Activated gamma-delta T cell treated with anti-CD3 and anti-CD28 coated beads, Interleukin-2, amount 50 U/mL, for 16 hours (primary cell): ENCODE data around the gene SUPT3H.
"Not testable (repeated sequence)": the region's sequence is repeated elsewhere in the genome, so short reads cannot be mapped to it uniquely, and the experiment has no call there.

Experiments used
- DNase-seq: peaks from one replicate; pipeline ENCODE4 v3.0.0-alpha.2; 2020; ENCODE audit warnings: low read depth

Gene SUPT3H

DNA sequence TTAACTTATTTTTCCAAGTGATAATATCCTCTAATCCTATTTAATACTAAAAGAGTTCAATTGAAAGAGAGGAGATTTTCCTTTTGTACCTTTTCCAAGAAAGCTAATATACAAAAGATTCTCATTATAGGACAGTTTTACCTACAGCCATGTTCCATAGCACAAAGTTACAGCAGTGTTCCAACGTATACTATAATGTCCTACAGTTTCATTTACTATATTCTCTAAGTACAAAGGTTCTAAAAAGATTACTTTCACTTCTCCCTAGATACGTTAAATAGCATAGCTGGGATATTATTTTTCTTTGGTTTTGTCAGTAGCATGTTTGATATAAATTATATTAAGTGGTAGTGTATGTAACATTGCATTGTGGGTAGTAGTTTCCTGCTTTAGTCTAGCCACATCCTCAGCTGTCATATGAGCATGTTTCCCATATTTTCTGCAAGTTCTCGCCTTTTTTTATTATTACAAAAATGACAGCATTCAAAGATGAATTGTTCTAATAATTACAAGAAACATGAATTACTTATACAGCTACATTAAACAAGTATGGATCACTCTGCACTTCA is 54.0 kb downstream of the SUPT3H start:
- no peak for DNase-seq

DNA sequence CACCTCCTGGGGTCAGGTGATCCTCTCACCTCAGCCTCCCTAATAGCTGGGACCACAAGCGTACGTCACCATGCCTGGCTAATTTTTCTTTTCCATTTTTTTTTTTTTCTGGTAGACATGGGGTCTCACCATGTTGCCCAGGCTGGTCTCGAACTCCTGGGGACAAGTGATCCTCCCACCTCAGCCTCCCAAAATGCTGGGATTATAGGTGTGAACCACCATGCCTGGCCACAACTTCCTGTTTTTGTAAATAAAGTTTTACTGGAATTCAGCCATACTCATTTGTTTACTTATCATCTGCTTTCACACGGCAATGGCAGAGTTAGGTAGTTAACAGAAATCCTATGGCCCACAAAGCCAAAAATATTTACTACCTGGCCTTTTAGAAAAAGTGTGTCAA is 57.4 kb downstream of the SUPT3H start:
- DNase-seq, result no peak

DNA sequence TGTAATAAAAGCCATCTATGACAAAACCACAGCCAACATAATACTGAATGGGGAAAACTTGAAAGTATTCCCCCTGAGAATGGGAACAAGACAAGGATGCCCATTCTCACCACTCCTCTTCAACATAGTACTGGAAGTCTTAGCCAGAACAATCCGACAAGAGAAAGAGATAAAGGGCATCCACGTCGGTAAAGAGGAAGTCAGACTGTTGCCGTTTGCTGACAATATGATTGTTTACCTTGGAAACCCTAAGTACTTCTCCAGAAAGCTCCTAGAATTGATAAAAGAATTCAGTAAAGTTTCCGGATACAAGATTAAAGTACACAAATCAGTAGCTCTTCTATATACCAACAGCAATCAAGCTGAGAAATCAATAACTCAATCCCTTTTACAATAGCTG is 63.6 kb downstream of the SUPT3H start:
- no peak for DNase-seq

DNA sequence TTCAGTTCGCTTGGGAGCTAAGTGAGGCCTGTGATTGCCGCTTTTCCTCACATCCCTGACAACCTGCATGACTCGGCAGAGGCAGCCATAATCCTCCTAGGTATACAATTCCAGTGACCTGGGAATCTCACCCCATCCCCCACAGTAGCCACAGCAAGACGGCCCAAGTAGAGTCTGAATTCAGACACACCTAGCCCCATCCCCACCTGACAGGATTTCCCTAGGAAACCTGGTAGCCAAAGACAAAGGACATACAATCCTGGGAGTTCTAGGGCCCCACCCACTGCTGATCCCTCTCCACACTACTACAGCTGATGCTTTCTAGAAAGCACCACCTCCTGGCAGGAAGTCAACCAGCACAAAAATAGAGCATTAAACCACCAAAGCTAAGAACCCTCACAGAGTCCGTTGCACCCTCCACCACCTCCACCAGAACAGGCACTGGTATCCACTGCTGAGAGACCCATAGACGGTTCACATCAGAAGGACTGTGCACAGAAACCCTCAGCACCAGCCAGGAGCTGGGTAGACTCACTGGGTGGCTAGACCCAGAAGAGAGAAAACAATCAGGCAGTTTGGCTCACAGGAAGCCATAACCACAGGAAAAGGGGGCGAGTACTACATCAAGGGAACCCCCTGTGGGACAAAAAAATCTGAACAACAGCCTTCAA is 67.5 kb downstream of the SUPT3H start:
- DNase-seq, result no peak

DNA sequence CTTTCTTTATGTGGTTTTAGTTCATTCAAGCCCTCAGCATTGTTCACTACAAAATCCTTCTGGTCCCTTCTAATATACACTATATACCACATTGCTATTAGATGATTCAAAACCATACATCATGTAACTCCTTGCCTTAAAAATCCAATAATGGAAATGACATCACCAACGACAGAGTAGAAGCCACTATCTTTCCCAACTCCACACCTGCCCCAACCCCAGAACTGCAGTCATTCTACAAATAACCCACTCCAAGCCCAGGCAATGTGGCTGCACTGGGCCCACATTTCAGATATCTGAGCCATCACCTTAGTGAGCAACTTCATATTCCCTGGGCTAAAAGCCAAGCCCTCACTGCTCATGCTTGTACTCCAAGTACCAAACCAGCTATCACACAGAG is 72.2 kb downstream of the SUPT3H start:
- no peak for DNase-seq

DNA sequence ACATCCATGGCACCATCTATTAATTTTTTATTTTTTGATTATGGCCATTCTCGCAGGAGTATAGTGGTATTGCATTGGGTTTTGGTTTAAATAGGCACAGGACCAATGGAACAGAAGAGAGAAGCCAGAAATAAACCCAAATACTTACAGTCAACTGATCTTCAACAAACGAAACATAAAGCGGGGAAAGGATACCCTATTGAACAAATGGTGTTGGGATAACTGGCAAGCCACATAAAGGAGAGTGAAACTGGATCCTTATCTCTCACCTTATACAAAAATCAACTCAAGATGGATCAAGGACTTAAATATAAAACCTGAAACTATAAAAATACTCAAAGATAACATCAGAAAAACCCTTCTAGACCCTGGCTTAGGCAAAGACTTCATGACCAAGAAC is 74.9 kb downstream of the SUPT3H start:
- DNase-seq, result no peak

DNA sequence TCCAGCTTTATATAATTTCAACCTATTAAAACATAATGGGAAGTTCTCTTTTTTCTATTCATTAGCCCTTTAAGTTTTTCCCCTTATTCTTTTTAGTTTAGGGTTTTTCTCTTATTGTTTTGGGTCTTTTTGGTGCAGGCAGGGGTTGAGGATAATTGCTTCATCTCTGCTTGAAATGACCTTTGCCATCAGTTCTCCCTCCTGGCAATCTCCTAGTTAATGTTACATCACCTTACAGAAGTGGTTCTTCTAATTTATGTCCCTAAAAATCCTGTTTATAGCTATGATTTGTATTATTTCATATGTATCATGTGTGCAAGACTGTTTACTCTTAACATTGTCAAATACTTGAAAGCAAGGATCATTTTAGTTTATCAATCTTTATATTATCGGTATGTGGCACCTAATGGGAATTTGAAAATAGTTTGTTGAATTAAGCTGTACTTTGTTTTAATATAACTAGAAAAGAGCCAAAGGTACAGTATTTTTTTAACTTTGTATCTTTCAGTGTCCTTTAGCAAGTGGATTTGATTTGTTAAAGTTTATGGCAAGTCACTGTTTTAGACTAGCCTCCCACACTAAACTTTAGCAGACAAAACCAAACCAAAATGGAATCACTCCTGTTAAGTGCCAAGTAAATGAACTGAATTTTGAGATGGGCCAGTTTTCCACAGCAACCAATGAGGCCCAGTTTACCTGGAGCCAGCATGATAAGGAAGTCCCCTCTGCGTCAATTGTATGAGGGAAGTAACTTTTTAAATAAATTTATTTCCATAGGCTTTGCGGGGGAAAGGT is 76.2 kb downstream of the SUPT3H start:
- DNase-seq, result no peak

DNA sequence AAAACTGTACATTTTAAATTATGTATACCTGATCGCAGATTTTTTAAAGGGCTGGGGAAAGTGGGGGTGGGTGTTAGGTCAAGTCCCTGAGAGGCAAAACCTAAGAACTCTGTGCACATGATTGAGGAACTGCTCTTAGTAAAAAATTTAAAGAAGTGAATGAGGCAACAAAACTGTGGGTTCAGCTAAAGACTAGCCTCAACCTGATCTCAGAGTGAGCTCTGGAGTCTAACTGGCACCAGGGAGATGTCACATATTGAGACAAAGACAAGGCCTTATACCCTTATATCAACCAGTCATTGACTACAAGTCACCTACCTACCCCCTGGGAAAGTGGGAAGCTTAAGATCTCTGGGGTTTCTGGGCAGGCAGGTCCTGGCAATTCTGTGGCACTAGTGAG is 77.0 kb downstream of the SUPT3H start:
- DNase-seq, result no peak

DNA sequence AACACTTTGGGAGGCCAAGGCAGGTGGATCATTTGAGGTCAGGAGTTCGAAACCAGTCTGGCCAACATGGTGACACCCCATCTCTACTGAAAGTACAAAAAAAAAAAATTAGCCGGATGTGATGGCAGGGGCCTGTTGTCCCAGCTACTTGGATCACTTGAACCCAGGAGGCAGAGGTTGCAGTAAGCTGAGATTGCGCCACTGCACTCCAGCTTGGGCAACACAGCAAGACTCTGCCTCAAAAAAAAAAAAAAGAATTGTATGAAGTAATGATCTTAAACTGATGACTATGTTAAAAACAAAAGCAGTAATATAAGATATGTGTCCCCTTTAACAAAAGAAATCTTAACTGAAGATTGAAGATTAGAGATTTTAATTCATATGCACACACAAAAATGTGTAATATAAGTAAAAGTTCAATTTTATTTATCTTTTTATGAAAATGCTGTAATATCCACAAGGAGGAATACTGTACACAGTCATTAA is 78.6 kb downstream of the SUPT3H start:
- no peak for DNase-seq

DNA sequence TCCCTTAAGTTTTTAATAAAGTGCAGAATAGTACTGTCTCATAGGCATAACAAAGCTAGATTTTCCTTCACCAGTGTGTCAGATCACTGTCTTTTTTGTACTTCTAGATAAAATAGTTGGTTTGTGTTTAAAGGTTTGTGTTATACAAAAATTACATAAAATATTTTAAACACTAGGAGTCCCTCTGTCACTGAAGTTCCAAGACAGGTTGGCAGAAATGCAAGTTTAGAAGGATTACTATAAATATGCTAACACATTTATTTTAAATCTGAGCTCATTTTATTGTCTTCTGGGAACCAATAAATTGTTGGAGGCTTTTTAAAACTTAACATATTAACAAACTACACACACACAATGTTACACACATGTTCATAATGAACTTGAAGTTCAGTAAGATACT is 80.4 kb downstream of the SUPT3H start:
- no peak for DNase-seq

DNA sequence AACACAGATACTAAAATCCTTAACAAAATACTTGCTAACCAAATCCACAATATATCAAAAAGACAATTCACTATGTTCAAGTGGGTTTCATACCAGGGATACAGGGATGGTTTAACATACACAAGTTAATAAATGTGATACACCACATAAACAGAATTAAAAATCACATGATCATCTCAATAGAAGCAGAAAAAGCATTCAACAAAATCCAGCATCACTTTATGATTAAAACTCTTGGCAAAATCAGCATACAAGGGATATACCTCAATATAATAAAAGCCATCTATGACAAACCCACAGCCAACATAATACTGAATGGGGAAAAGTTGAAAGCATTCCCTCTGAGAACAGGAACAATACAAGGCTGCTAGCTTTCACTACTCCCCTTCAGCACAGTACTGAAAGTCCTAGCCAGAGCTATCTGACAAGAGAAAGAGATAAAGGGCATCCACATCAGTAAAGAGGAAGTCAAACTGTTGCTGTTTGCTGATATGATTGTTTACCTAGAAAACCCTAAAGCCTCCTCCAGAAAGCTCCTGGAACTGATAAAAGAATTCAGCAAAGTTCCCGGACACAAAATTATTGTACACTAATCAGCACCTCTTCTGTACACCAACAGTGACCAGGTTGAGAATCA is 83.6 kb downstream of the SUPT3H start:
- not testable (repeated sequence) for DNase-seq

DNA sequence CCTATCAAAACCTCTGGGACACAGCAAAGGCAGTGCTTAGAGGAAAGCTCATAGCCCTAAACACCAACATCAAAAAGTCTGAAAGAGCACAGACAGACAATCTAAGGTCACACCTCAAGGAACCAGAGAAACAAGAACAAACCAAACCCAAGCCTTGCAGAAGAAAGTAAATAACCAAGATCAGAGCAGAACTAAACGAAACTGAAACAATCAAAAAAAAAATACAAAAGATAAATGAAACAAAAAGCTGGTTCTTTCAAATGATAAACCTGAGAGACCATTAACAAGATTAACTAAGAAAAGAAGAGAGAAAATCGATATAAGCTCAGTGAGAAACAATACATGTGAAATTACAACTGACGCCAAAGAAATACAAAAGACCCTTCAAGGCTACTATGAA is 84.4 kb downstream of the SUPT3H start:
- no peak for DNase-seq

DNA sequence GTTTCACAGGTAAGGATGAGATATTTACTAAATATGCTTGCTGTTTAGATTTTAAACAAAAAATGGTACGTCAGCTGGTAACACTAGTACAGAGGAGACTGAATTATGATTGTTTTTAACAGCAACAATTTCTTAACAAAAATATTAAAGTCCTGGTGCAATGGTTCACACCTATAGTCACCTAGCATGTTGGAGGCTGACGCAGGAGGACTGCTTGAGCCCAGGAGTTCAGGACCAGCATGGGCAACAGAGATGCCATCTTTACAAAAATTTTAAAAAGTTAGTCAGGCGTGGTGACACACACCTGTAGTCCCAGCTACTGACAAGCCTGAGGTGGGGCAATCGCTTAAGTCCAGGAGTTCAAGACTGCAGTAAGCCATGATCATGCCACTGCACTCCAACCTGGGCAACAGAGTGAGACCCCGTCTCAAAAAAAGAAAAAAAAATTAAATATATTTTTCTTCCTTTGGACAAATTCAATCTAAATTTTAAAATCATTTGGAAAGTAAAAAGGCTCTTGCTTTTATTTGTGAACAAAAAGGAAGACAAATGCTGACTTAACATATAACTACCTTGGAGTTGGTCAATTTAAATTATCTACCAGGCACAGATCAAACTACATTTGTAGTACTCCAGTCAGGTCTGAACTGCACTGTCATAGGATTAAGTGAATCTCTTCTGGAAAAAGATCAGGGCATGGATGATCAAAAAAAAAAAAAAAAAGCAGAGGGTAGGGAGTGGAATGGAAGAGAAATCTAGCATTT is 87.8 kb downstream of the SUPT3H start:
- no peak for DNase-seq

DNA sequence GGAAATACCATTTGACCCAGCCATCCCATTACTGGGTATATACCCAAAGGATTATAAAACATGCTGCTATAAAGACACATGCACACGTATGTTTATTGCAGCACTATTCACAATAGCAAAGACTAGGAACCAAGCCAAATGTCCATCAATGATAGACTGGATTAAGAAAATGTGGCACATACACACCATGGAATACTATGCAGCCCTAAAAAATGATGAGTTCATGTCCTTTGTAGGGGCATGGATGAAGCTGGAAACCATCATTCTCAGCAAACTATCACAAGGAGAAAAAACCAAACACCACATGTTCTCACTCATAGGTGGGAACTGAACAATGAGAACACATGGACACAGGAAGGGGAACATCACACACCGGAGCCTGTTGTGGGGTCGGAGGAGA is 91.0 kb downstream of the SUPT3H start:
- not testable (repeated sequence) for DNase-seq

DNA sequence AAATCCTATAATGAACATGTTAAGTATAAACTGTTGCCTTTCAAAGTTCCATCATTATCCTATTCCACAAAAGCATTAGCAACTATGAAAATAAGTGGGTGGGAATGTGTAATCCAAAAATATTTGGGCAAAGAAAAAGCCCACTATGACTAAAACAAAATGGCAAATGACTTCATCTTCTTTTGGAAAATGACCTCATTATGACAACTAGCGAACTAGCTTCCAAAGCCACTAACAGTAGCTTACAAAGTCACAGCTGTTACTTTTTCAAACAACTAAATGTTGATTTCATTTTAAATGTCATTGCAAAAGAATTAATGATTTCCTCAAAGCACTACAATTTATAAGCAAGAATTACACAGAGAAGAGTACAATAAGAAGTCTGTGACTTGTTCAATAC is 99.4 kb downstream of the SUPT3H start:
- no peak for DNase-seq

DNA sequence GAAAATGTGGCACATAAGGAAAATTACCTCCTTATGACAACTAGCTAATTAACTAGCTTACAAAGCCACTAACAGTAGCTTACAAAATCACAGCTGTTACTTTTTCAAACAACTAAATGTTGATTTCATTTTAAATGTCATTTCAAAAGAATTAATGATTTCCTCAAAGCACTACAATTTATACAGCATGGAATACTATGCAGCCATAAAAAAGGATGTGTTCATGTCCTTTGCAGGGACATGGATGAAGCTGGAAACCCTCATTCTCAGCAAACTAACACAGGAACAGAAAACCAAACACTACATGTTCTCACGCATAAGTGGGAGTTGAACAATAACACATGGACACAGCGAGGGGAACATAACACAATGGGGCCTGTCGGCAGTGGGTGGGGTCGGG is 100.0 kb downstream of the SUPT3H start:
- not testable (repeated sequence) for DNase-seq

DNA sequence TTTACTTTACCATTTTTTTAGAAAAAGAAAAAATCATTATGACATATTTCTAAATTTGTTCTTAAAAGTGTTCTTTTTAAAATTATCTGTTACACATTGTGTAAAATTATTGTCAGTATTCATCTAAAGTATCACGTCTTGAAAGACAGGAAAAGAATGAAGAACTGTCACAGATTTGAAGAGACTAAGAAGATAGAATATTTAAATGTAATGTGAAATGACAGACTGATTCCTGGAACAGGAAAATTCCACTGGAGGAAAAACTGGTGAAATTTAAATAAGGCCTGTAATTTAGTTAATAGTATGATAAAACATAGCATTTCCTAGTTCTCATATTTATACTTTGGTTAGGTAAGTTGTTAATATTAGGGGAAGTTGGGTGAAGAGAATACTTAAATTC is 102.4 kb downstream of the SUPT3H start:
- DNase-seq, result no peak

DNA sequence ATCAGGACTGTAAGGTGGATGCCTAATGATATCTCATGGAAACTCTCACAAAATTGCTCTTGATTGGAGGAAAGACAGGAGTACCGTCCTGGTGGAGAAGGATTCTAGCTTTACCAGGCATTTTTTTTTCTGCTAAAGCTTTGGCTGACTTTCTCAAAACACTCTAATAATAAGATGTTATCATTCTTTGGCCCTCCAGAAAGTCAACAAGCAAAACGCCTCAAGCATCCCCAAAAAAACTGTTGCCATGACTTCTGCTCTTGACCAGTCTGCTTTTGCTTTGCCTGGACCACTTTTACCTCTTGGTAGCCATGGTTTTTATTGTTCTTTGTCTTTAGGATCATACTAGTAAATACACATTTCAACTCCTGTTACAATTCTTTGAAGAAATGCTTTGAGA is 105.1 kb downstream of the SUPT3H start:
- DNase-seq, result no peak

DNA sequence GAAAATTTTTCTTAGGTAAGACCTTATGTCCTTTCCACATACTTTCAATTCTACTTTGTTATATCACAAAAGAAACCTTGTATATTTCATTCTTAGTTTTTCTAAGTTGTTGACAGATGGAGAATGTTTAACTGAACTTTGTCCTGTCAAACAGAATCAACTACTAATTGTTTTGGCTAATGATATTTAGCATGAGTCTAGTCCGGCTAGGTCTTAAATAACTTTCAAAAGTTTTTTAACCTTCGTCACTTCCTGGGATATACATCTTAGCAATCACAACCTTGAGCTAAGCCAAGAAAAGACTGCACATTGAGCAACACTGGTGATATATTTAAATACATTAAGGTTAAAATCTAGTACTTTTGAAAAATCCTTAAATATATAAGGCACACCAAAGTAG is 112.5 kb downstream of the SUPT3H start:
- DNase-seq, result no peak

DNA sequence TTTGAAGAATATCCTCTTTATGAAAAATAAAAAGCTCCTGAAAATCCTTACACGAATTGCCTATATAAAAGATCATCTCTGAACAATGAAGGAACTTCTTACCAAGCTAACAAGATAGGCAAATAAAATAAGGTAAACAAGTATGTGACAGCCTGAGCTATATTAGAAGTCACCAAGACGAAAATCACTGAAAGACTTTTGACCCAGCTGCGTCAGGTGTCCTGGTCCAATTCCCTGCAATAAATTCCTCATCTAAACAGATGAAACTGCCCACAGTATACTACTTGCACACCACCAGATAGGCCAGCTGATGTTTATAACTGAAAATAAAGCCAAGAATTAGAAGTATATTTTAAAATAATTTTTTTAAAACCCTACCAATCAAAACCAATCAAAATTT is 117.0 kb downstream of the SUPT3H start:
- no peak for DNase-seq

DNA sequence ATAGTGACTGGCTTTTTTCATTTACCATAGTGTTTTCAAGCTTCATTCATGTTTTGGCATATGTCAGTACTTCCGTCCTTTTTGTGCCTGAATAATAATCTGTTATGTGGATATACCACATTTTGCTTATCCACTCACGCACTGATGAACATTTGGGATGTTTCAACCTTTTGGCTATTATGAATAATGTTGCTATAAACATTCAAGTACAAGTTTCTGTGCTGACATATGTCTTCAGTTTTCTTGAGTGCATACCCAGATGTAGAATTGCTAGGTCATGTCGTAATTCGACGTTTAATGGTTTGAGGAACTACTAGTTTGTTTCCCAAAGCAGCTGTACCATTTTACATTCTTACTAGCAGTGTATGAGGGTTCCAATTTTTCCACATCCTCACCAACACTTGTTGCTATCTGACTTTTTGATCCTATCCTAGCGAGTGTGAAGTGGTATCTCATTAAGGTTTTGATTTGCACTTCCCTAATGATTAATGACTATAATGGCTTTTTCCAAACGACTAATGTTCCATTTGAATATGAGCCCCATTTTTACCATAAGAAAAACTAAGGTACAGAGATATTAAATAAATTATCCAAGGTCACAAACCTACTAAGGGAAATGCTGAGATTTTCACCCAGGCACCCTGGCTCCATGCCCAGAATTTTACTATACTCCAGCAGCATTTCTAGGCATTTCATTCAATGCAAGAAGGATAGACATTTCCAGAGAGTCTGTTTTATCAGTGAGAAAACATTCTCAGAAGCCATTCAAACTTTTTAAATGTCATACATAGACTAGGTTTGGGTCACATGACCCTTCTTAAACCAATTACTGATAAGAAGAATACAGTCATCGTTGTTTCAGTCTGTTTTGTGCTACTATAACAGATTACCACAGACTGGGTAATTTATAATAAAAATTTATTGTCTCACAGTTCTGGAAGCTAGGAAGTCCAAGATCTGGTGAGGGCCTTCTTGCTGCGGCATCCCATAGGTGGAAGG is 120.7 kb downstream of the SUPT3H start:
- DNase-seq, result no peak
